ENCODE measurements around the gene SEC14L1.

DNA sequence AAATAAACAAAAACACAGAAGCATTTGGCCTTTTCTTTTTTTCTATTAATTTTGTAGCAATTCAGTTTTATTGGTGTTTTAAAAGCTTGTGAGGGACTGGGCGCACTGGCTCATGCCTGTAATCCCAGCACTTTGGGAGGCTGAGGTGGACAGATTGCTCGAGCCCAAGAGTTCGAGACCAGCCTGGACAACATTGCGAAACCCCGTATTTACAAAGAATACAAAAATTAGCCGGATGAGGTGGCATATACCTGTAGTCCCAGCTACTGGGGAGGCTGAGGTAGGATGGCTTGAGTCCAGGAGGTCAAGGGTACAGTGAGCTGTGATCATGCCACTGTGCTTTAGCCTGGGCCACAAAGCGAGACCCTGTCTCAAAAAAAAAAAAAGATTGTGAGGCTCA, 53.4 kb downstream of the SEC14L1 start:
- TF ChIP-seq, protein P1, sequence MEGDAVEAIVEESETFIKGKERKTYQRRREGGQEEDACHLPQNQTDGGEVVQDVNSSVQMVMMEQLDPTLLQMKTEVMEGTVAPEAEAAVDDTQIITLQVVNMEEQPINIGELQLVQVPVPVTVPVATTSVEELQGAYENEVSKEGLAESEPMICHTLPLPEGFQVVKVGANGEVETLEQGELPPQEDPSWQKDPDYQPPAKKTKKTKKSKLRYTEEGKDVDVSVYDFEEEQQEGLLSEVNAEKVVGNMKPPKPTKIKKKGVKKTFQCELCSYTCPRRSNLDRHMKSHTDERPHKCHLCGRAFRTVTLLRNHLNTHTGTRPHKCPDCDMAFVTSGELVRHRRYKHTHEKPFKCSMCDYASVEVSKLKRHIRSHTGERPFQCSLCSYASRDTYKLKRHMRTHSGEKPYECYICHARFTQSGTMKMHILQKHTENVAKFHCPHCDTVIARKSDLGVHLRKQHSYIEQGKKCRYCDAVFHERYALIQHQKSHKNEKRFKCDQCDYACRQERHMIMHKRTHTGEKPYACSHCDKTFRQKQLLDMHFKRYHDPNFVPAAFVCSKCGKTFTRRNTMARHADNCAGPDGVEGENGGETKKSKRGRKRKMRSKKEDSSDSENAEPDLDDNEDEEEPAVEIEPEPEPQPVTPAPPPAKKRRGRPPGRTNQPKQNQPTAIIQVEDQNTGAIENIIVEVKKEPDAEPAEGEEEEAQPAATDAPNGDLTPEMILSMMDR (IDR thresholded peaks at IDR 0.05), result no peak
- no peak for TF ChIP-seq POLR2A (IDR thresholded peaks at IDR 0.05)
